ENCODE measurements around the gene CDH23. TPM values are rescaled to one million over a fixed set of nuclear protein-coding genes. Genes with fewer than 3 reads are reported as not detected.
A peak's percentile ranks its signal among the peaks of the same experiment; 100 is the strongest.

Gene CDH23
- total and polyA plus RNA-seq, 5 donors: 2.4 to 6.3 (median 5.2) TPM

DNA sequence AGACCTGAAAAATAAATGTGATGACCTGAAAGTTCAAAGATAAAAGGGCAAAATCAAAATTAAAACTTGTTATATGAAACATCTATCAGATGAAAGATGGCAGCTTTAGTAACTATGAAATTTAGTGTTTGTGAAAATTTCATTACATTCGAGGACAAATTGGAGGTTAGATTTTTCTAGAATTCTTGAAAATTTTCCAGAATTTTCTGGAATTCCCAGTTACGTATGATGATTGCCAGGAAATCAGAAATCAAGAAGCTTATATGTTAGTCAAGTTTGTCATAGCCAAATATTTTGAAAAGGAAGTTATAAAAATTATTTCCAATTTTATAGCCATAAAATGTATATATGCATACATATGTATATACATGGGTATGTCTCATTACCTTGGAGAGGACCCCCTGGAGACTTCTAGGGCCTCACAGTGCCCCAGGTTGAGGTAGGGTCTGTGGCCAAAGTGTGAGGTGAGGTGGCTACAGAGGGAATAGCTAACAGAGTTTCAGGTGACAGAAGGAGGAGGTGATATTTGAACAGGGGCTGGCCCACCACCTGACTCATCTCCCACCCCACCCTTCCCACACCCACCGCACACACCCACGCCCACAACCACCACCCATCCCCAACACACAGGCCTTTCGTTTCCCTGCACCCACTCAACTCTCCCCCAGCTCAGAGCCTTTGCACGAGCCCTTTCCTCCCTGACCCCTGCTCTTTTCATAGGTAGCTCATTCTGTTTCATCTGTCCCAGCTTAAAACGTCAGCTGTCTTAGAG lies 301.4 kb downstream of the CDH23 start:
- H3K9me3 ChIP-seq (ENCODE audit: control insufficient read depth, low read length): no peaks in the 10 kb centered on the region
- intact Hi-C loops (cut with DNase I): loop anchor here in 1 of 4 donors (10.0 kb wide), 1 partner anchor 383 kb away; the partner anchor contains the start of gene SLC29A3
- H3K4me1 ChIP-seq (ENCODE audit: control insufficient read depth, insufficient read depth, low read length): no peaks in the 10 kb centered on the region
- no peak overlapping the region for H3K27ac ChIP-seq (ENCODE audit: low read length)
- H3K27me3 ChIP-seq (ENCODE audit: control insufficient read depth, insufficient read depth): no peaks in the 10 kb centered on the region
- DNase-seq (peak in 1 of 3 donors; percentile 2), ATAC-seq (no peak)
- 75% methylated on average over 7 of the region's 7 CpGs for WGBS
- no peak overlapping the region for H3K4me3 ChIP-seq (ENCODE audit: low read length)

DNA sequence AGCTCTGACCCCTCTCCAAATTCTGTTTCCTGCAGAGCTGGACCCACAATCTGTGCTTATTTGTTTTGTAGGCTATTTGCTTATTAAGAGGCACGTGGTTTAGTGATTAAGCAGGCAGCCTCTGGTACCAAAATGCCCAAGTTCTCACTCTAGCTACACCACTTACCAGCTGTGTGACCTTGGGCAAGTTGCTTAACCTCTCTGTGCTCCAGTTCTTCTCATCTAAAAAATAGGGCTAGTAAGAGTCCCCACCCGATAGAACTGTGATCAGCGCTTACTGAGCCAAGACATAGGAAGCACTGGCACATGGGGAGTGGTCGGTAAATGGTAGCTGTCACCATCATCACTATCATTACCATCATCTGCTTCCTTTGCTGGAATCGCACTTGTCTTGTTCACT lies 302.0 kb downstream of the CDH23 start:
- H3K4me1 ChIP-seq (ENCODE audit: control insufficient read depth, insufficient read depth, low read length): no peaks in the 10 kb centered on the region
- no peak overlapping the region for H3K27ac ChIP-seq (ENCODE audit: low read length)
- whole genome bisulfite sequencing: 85% methylated on average over 5 of the region's 5 CpGs
- no peak overlapping the region for H3K4me3 ChIP-seq (ENCODE audit: low read length)
- intact Hi-C loops (cut with DNase I): loop anchor here in 1 of 4 donors (10.0 kb wide), 1 partner anchor 384 kb away; the partner anchor contains the start of gene SLC29A3
- no peaks in the 10 kb centered on the region for H3K27me3 ChIP-seq (ENCODE audit: control insufficient read depth, insufficient read depth)
- DNase-seq: no peak
- no peak for ATAC-seq
- H3K9me3 ChIP-seq (ENCODE audit: control insufficient read depth, low read length): no peaks in the 10 kb centered on the region

GRCh38 chr10:71700731-71701368 lies 304.1 kb downstream of the CDH23 start:
- intact Hi-C loops (cut with DNase I): loop anchor here in 3 of 4 donors (5.0 to 10.0 kb wide), 2 partner anchors 316 to 384 kb away; partner anchors contain the start of gene SLC29A3 (in 1 of the 3)
- Histone ChIP-seq H3K9me3 (ENCODE audit: control insufficient read depth, low read length) (no peaks in the 10 kb centered on the region), H3K4me3 (ENCODE audit: low read length) (no peak overlapping the region), H3K27ac (ENCODE audit: low read length) (no peak overlapping the region), H3K27me3 (ENCODE audit: control insufficient read depth, insufficient read depth) (no peaks in the 10 kb centered on the region), H3K4me1 (ENCODE audit: control insufficient read depth, insufficient read depth, low read length) (no peaks in the 10 kb centered on the region)
- WGBS: 76% methylated on average over 11 of the region's 11 CpGs
- ATAC-seq (peak; percentile 15 to 59), DNase-seq (peak in 1 of 3 donors; percentile 62)

DNA sequence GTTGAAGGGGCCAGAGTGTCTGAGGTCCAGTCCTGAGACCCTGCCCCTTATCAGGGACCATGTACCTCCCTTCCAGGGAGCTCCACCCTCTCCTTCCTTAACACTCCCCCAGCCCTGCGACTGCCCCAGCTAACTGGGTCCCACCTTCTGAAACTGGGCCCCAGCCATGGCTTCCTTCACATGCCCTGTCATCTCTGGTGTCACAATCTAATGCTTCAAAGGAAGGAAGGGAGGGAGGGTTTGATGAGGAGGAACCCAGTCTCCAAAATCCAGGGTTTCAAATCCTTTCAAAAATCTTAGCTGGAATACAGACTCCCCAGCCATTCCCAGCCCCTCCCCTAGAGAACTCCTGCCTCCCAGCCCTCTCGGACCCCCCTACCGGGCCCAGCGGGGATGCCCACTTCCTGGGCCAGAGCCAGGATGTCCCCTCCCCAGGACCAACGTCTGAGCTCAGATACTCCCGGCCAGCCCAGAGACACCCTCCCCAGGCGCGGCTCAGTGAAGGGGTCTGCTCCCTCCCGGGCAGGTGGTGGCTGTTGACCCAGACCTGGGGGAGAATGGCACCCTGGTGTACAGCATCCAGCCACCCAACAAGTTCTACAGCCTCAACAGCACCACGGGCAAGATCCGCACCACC lies 304.9 kb downstream of the CDH23 start:
- intact Hi-C loops (cut with DNase I): loop anchor here in 3 of 4 donors (5.0 to 10.0 kb wide), 2 partner anchors 317 to 384 kb away; partner anchors contain the start of gene SLC29A3 (in 1 of the 3)
- 73% methylated on average over 11 of the region's 11 CpGs for WGBS

GRCh38 chr10:71703577-71703976 lies 306.9 kb downstream of the CDH23 start:
- peak in 1 of 3 donors; percentile 20 for DNase-seq
- intact Hi-C loops (cut with DNase I): loop anchor here in 3 of 4 donors (5.0 to 10.0 kb wide), 2 partner anchors 319 to 386 kb away; partner anchors contain the start of gene SLC29A3 (in 1 of the 3)
- H3K4me1 ChIP-seq (ENCODE audit: control insufficient read depth, insufficient read depth, low read length): no peaks in the 10 kb centered on the region

More for the DNA sequence above, 304.9 kb downstream of the CDH23 start:
- H3K4me1 ChIP-seq (ENCODE audit: control insufficient read depth, insufficient read depth, low read length): no peaks in the 10 kb centered on the region
- ATAC-seq (peak in 1 of 2 donors; percentile 31), DNase-seq (peak in 1 of 3 donors; percentile 47)
- no peaks in the 10 kb centered on the region for H3K27me3 ChIP-seq (ENCODE audit: control insufficient read depth, insufficient read depth)
- no peak overlapping the region for H3K27ac ChIP-seq (ENCODE audit: low read length)
- no peak overlapping the region for H3K4me3 ChIP-seq (ENCODE audit: low read length)
- H3K9me3 ChIP-seq (ENCODE audit: control insufficient read depth, low read length): no peaks in the 10 kb centered on the region

DNA sequence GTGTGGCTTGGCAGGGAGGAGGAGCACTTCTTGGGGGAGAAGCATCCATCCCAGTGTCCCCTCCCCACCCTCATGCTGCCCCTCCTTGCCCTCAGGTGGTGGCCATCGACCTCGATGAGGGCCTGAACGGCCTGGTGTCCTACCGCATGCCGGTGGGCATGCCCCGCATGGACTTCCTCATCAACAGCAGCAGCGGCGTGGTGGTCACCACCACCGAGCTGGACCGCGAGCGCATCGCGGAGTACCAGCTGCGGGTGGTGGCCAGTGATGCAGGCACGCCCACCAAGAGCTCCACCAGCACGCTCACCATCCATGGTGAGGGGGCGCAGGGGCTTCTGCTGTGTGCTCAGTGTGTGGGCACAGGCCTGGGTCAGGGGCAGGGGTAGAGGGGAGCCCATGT lies 308.1 kb downstream of the CDH23 start:
- WGBS: 96% methylated on average over 18 of the region's 18 CpGs
- ATAC-seq (no peak), DNase-seq (peak in 1 of 3 donors; percentile 49)
- Histone ChIP-seq H3K9me3 (ENCODE audit: control insufficient read depth, low read length) (no peaks in the 10 kb centered on the region), H3K27ac (ENCODE audit: low read length) (no peak overlapping the region), H3K4me3 (ENCODE audit: low read length) (no peak overlapping the region), H3K27me3 (ENCODE audit: control insufficient read depth, insufficient read depth) (no peaks in the 10 kb centered on the region), H3K4me1 (ENCODE audit: control insufficient read depth, insufficient read depth, low read length) (no peaks in the 10 kb centered on the region)
- intact Hi-C loops (cut with DNase I): loop anchor here (5.0 to 10.0 kb wide), 4 partner anchors 308 to 388 kb away; partner anchors contain the start of genes CDH23 (in 1 of the 4) and SLC29A3 (in 1 of the 4)

More at GRCh38 chr10:71703577-71703976, 306.9 kb downstream of the CDH23 start:
- Histone ChIP-seq H3K27ac (ENCODE audit: low read length) (no peak overlapping the region), H3K4me3 (ENCODE audit: low read length) (no peak overlapping the region), H3K27me3 (ENCODE audit: control insufficient read depth, insufficient read depth) (no peaks in the 10 kb centered on the region), H3K9me3 (ENCODE audit: control insufficient read depth, low read length) (no peaks in the 10 kb centered on the region)
- WGBS: 83% methylated on average over 11 of the region's 11 CpGs
- no peak for ATAC-seq

GRCh38 chr10:71705582-71705981 lies 308.9 kb downstream of the CDH23 start:
- DNase-seq (no peak), ATAC-seq (no peak)
- 70% methylated on average over 2 of the region's 2 CpGs for WGBS
- Histone ChIP-seq H3K27ac (ENCODE audit: low read length) (no peak overlapping the region), H3K4me1 (ENCODE audit: control insufficient read depth, insufficient read depth, low read length) (no peaks in the 10 kb centered on the region), H3K27me3 (ENCODE audit: control insufficient read depth, insufficient read depth) (no peaks in the 10 kb centered on the region), H3K4me3 (ENCODE audit: low read length) (no peak overlapping the region), H3K9me3 (ENCODE audit: control insufficient read depth, low read length) (no peaks in the 10 kb centered on the region)
- intact Hi-C loops (cut with DNase I): loop anchor here (5.0 to 10.0 kb wide), 3 partner anchors 308 to 321 kb away; partner anchors contain the start of gene CDH23 (in 1 of the 4)

DNA sequence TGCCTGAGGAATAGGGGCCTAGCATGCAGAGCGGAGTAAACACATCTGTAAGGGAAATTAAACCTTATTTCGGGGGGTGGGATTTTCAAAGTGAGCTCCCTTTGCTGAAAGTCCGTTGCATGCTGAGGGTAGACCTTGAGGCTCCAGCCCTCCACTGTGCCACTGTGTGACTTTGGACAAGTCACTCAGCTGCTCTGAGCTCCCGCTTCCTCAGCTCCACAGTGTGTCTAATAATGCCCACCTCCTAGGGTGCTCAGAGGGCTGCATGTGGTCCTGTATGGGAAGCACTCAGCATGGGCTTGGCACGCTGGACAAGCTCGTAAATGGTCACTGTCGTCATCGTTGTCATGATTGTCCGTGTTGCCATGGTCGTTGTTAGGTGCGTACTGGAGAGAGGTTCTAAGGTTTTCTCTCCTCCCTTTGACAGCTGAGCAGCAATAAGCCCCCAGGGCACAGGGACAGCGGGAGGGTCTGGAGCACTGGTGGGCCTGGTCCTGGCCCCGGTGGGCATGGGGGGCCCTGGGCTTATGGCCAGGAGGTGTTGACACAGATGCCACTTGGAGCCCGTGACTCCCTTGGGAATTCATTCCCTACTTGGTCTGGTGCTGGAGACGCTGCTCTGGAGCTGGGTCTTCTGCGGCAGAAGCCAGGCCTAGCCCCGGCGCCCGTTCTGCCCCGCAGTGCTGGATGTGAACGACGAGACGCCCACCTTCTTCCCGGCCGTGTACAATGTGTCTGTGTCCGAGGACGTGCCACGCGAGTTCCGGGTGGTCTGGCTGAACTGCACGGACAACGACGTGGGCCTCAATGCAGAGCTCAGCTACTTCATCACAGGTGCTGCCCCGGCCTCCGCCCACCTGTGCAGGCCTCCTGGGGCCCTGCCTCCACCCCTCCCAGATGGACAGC lies 309.7 kb downstream of the CDH23 start:
- ATAC-seq (no peak), DNase-seq (peak in 1 of 3 donors; percentile 54)
- intact Hi-C loops (cut with DNase I): loop anchor here (5.0 to 10.0 kb wide), 3 partner anchors 309 to 322 kb away; partner anchors contain the start of gene CDH23 (in 1 of the 4)
- Histone ChIP-seq H3K9me3 (ENCODE audit: control insufficient read depth, low read length) (no peaks in the 10 kb centered on the region), H3K27me3 (ENCODE audit: control insufficient read depth, insufficient read depth) (no peaks in the 10 kb centered on the region), H3K27ac (ENCODE audit: low read length) (no peak overlapping the region), H3K4me3 (ENCODE audit: low read length) (no peak overlapping the region), H3K4me1 (ENCODE audit: control insufficient read depth, insufficient read depth, low read length) (no peaks in the 10 kb centered on the region)
- WGBS: 95% methylated on average over 35 of the region's 35 CpGs

GRCh38 chr10:71707240-71707789 lies 310.6 kb downstream of the CDH23 start:
- no peak for ATAC-seq
- DNase-seq: peak in 1 of 3 donors; percentile 27
- Histone ChIP-seq H3K9me3 (ENCODE audit: control insufficient read depth, low read length) (no peaks in the 10 kb centered on the region), H3K27me3 (ENCODE audit: control insufficient read depth, insufficient read depth) (no peaks in the 10 kb centered on the region), H3K4me3 (ENCODE audit: low read length) (no peak overlapping the region), H3K27ac (ENCODE audit: low read length) (no peak overlapping the region), H3K4me1 (ENCODE audit: control insufficient read depth, insufficient read depth, low read length) (no peaks in the 10 kb centered on the region)
- intact Hi-C loops (cut with DNase I): loop anchor here (5.0 to 10.0 kb wide), 3 partner anchors 310 to 323 kb away; partner anchors contain the start of gene CDH23 (in 1 of the 4)
- WGBS: 95% methylated on average over 5 of the region's 5 CpGs

Measured in right cardiac atrium (tissue), 5 donors.